NCI-H1417 (cell line): ENCODE data around the gene NCR2.
"Not testable (repeated sequence)": the region's sequence is repeated elsewhere in the genome, so short reads cannot be mapped to it uniquely, and the experiment has no call there.

Experiments
- DNase-seq, 3 experiments: peaks; one replicate each; lab custom pipeline; 2025; lab: John Stamatoyannopoulos, UW

NCR2 gene, protein sequence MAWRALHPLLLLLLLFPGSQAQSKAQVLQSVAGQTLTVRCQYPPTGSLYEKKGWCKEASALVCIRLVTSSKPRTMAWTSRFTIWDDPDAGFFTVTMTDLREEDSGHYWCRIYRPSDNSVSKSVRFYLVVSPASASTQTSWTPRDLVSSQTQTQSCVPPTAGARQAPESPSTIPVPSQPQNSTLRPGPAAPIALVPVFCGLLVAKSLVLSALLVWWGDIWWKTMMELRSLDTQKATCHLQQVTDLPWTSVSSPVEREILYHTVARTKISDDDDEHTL

DNA sequence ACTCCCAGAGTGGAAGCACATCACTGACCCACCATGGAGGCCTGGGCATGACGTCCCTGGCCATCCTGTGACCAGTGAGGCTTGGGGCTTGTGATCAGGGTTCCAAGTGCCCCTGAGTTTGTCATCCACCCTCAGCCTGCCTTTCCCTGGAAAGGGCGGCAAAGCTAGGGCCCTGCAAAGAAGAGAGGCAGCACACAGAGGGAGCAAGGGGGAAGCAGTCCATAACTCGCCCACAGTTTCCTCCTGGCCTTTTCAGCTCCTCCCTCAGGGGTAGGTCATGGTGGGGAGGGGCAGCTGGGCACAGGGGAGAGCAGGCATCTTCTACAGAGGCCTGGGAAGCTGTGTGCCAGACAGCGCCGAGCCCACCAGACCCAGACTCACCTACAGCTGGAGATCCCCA, at the start of gene NCR2:
Gene NCR2, plus strand, starts transcription at position 313 of the 400 bp plus-strand sequence. CDS start 269 bp downstream, outside the sequence.
- DNase-seq, result no peak

DNA sequence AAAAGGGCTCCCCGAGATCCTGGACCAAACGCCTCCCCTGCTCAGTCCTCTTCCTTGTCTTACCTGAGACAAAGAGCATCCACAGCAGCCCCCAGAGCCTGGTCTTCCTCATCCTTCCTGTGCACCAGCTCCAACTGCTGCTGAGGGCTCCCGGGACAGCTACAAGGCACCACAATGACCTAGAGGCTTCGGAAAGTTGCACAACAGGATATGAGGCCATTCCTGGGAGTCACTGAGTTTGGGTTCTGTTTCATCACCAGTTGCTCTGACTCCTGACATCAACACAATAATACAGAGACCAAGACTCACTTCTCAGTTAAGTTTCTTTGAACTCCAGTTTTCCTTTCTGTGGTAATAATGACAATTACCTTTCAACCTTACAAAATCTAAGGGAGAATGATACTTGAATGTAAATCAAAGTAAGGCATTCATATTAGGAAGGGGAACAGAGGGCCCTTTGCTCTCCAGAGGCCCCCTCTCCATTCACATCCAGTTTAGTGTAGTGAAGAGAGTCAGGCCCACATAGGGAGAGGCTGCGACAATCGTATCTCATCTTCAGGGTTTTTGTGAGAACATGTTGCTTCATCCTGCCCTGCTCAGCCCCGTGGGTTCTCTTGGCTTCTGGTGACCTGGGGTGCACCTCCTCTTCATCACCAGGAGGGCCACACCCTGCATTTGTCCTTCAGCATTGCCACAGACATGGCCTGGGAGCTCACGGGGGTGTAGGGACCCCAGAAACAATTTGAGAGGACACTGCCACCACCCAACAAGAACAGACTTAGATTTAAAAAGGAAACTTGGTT, 48.7 kb upstream of the NCR2 start, which contains the start of gene TREM1:
Gene TREM1, minus strand, starts transcription at position 139 of the 803 bp plus-strand sequence. Its CDS starts 27 bp downstream, at position 112.
- peak in 1 of 3 experiments; percentile 35 for DNase-seq

GRCh38 chr6:41288030-41288753, 47.2 kb upstream of the NCR2 start:
- DNase-seq, result peak; percentile 71 to 97 (median 89)

- no peak for DNase-seq
These were observed 46.7 kb upstream of the NCR2 start for GRCh38 chr6:41288754-41289129.

- DNase-seq, result peak in 2 of 3 experiments; percentile 29 to 40
These were observed 45.6 kb upstream of the NCR2 start for GRCh38 chr6:41289815-41290214.

DNA sequence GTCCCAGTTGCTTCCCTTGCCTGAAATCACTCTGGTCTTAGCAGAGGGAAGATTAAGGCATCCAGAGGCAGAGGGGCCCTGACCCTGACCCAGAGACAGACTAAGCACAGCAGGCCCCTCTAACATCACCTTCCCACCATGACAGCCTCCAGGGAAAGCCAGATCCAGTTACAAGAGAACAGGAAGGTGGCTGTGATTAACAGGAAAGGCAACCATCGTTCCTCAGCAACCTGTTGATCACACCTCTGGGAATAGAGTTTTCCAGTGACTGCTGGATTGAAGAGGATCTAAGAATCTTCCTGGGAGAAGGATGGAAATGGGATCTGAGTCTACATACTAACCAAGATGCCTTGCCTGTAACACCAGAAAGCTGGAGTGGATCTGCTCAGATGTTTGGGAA, 43.7 kb upstream of the NCR2 start:
- peak in 1 of 3 experiments; percentile 35 for DNase-seq

- DNase-seq, result peak in 2 of 3 experiments; percentile 5 to 35
These were observed 41.1 kb upstream of the NCR2 start for GRCh38 chr6:41294214-41294872.

DNA sequence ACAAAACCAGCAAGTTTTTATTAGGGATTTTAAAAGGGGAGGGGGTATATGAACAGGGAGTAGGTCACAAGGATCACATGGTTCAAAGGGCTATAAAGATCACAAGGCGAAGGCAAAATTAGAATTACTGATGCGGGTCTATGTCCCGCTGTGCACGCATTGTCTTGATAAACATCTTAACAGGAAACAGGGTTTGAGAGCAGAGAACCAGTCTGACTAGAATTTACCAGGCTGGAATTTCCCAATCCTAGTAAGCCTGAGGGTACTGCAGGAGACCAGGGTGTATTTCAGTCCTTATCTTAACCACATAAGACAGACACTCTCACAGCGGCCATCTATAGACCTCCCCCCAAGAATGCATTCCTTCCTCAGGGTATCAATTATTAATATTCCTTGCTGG, 38.2 kb upstream of the NCR2 start:
- DNase-seq, result not testable (repeated sequence)

GRCh38 chr6:41298785-41299502, 36.5 kb upstream of the NCR2 start:
- DNase-seq, result no peak

DNA sequence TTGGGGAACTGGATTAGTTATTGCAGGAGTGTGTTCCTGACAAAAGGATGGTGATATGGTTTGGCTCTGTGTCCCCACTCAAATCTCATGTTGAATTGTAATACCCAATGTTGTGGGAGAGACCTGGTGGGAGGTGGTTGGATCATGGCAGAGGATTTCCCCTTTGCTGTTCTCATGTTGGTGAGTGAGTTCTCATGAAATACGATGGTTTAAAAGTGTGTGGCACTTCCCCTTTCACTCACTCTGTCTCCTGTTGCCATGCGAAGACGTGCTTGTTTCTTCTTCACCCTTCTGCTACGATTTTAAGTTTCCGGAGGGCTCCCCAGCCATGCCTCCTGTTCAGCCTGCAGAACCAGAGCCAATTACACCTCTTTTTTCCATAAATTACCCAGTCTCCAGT, 32.8 kb upstream of the NCR2 start:
- DNase-seq, result no peak

DNA sequence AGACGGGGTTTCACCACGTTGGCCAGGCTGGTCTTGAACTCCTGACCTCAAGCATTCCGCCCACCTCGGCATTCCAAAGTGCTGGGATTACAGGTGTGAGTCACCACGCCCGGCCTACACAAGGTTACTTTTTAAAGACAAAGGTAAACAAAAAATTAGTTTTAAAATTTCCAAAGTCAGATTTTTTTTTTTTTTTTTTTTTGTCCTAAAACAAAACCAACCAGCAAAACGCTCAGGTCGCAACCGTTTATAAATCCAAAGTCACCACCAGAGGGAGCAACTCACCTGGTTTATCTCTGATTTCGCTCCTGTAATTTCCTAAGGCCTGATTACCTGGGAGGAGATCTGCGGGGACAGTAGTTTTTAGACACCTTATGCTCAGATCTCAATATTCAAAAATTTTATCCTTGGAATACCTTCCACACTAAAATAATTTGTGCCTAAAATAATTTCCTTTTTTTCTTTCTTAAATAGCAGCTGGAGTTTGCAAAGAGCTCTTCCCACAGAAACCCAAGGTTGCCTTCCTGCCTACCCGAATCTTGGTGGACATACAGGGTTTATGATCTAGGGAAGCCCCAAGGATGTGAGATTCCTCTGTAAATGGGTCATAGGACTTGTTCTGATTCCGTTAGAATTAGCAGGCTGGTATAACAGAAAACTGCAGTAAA, 29.1 kb upstream of the NCR2 start:
- DNase-seq, result peak; percentile 46 to 87 (median 82)

- no peak for DNase-seq
These were observed 20.2 kb upstream of the NCR2 start for GRCh38 chr6:41315203-41315602.

DNA sequence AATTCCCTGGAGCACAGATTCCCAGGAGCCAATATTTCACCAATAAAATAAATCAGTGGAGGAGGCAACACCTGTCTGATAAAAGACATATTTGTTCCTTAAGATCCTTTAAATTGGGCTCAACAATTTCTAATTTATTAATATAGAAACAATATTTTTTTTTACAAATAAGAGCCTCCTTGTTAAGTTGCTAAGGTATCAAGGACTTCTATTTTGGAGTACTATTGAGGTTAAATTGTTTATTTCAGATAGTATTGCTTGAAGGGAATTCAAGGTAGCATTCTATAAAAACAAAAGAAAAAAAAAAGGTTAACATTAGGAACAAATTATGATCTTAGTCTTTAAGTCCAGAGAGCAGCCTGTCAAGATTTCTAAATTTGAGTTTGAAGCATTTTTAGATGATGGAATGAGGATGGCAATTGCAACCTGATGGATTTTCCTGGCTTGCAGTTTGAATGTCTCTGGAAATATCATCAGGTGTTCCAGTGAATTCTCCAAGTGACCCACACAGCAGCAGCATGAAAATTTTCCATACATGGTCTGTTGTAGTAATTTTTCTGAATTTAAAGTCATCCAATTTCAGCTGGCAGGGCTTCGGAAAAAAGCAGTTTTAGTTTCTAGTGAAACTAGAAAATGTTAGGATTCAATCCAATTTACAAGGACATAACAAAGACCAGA, 19.3 kb upstream of the NCR2 start:
- no peak for DNase-seq

- DNase-seq, result peak in 1 of 3 experiments; percentile 73
These were observed 17.2 kb upstream of the NCR2 start for GRCh38 chr6:41318261-41318653.

DNA sequence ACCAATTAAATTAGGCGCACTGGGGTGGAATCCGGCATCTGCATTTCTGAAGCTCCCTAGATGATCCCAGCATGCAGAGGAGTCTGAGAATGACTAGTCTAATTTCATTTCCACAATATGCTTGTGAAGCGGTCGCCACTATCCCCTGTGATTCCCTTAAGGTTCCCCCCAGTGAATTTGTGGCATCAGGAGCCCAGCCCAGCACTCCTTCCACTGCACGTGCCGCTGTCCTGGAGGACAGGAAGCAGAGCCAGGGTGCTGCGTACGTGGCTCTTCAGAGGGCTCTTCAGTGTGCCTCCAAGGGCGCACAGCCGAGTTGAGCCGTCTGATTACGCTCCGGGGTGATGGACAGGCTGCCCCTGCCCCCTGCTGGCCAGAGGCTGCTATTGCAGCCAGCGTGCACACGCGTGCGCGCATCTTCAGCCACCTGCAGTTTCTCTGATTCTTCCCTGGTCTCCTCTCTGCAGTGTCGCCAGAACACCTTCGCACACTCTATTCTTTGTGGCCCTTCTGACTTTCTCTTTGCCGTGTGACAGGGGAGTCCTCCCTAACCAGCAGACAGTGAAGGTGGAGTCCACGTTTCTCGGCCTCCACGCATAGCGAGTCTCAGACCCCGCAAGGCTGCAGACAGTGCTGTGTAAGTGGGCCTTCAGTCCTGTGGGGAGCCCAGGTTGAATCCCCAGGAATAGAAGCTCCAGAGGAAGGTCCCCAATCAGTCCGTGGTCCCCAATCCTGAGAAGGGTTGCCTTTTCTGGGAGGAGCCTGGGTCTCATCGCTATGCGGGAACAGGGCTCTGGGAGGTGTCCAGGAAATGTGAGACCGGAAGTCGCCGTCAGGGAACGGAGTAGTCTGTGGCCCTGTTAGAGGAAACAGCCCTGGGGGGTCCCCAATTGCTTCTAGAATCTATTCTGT, 16.5 kb upstream of the NCR2 start:
- DNase-seq, result peak; percentile 87 to 94 (median 93)

GRCh38 chr6:41321183-41321582, 14.2 kb upstream of the NCR2 start:
- no peak for DNase-seq

DNA sequence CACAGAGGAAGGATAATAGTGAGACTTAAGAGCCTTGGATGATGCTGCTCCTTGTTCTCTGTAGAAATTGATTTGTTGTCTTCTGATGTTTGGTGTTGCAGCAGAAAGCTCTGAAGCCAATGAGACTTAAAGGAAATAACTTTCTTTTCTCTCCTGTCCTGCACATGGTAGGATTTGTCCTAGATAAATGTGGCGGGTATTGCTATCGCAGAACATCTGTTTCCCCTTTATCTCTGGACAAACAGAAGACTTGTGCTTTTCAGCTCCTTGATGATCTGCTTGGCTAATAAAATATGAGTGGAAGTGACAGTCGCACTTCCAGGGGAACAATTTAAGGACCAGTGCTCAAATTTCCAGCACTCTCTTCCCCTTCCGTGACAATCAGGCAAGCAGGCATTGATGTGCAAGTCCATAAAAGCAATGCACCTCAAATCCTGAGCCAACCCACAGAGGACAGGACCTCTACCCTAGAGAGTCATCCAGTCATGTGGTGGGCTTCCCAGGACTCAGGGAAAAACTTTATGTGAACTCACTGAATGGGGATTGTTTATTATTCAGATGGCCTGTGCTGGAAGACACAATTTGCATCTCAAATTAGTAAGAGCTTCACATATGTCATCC, 9.9 kb upstream of the NCR2 start:
- DNase-seq, result no peak

GRCh38 chr6:41326092-41326491, 9.3 kb upstream of the NCR2 start:
- DNase-seq, result no peak

DNA sequence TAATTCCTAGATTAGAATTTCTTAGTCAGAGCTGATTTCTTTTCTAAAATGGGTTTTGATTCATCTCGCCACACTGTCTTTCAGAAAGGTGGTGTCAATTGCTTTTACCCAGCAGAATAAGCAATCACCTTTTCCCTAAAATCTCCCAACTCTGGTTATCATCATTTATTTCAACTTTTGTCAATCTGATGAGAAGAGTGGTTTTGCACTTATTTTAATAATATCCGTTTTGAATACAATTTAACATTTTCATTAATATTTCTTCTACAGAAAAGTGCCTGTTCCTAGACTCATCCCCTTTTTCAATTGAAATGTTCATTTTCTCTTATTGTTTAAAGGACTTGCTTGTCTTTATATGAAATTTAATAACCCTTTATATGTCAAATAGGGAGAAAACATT, 8.2 kb upstream of the NCR2 start:
- no peak for DNase-seq
